Ishikawa (cell line): ENCODE data around the gene ASRGL1.

Experiments used
- CEBPB ChIP-seq: IDR thresholded peaks from 2 replicates; pipeline ENCODE4 v1.6.1; 2012
- CREB1 ChIP-seq: IDR thresholded peaks from 2 replicates; pipeline ENCODE4 v1.6.1; 2012; ENCODE audit warnings: low read depth
- EGR1 ChIP-seq: IDR thresholded peaks from 2 replicates; pipeline ENCODE4 v1.6.1; 2012
- EP300 ChIP-seq: IDR thresholded peaks from 2 replicates; pipeline ENCODE4 v1.6.1; 2012; ENCODE audit warnings: borderline replicate concordance
- FOXM1 ChIP-seq: IDR thresholded peaks from 2 replicates; pipeline ENCODE4 v1.6.1; 2012; ENCODE audit warnings: low read depth, borderline replicate concordance
- NFIC ChIP-seq: IDR thresholded peaks from 2 replicates; pipeline ENCODE4 v1.6.1; 2012
- RAD21 ChIP-seq: IDR thresholded peaks from 2 replicates; pipeline ENCODE4 v1.6.1; 2012; ENCODE audit warnings: low read depth
- TAF1 ChIP-seq: IDR thresholded peaks from 2 replicates; pipeline ENCODE4 v1.6.1; 2012; ENCODE audit warnings: low read depth, mild to moderate bottlenecking
- TCF12 ChIP-seq: IDR thresholded peaks from 2 replicates; pipeline ENCODE4 v1.6.1; 2012; ENCODE audit warnings: low read depth
- TEAD4 ChIP-seq: IDR thresholded peaks from 2 replicates; pipeline ENCODE4 v1.6.1; 2012
- YY1 ChIP-seq: IDR thresholded peaks from 2 replicates; pipeline ENCODE4 v1.6.1; 2012; ENCODE audit warnings: low read depth
- ZBTB7A ChIP-seq: IDR thresholded peaks from 2 replicates; pipeline ENCODE4 v1.6.1; 2012; ENCODE audit warnings: low read depth
- TF ChIP-seq, protein P1 (sequence below): IDR thresholded peaks from 2 replicates; pipeline ENCODE4 v1.6.1; 2012
- TF ChIP-seq, protein P2 (sequence below): IDR thresholded peaks from 2 replicates; pipeline ENCODE4 v1.6.1; 2012
- TF ChIP-seq, protein P3 (sequence below): IDR thresholded peaks from 2 replicates; pipeline ENCODE4 v1.6.1; 2012; ENCODE audit warnings: low read depth, mild to moderate bottlenecking

The ASRGL1 gene

DNA sequence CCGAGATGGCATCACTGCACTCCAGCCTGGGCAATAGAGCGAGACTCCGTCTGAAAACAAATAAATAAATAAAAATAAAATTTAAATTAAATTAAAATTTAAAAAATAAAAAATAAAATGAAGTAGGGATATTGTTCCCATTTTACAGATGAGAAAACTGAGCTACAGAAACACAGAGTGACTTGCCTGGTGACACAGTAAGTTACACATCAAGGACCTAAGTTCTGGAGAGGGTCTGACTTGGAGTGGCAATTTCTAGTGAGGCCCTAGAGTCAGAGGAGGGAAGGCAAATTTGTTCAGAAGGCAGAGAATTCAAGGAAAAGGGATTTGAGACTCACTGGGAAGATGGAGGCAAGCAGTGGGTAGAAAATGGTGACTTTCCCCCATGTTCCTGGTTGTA is 83.6 kb downstream of the ASRGL1 start:
- no peak for TF ChIP-seq EP300
- TF ChIP-seq ZBTB7A: no peak
- no peak for TF ChIP-seq FOXM1
- TF ChIP-seq EGR1: no peak
- TF ChIP-seq, protein P1, sequence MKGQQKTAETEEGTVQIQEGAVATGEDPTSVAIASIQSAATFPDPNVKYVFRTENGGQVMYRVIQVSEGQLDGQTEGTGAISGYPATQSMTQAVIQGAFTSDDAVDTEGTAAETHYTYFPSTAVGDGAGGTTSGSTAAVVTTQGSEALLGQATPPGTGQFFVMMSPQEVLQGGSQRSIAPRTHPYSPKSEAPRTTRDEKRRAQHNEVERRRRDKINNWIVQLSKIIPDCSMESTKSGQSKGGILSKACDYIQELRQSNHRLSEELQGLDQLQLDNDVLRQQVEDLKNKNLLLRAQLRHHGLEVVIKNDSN: no peak
- TF ChIP-seq NFIC: no peak
- TF ChIP-seq RAD21: no peak

DNA sequence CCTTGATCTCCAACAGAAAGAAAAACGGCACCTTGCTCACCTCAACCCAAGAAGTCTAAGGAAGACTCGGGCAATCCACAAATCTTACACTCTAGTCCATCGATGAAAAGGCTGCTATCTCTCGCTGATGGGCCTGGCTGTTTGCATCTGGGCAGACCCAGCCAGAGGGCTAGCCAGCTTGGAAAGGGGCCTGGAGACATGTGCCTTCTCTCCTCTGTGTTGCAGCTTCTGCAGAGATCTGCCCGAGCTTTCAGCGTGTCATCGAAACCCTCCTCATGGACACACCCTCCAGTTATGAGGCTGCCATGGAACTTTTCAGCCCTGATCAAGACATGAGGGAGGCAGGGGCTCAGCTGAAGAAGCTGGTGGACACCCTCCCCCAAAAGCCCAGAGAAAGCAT is 84.7 kb downstream of the ASRGL1 start:
- TF ChIP-seq EGR1 (no peak), RAD21 (no peak), TCF12 (no peak), NFIC (no peak), YY1 (no peak), TAF1 (no peak), FOXM1 (no peak), TEAD4 (no peak), ZBTB7A (no peak), CREB1 (no peak), EP300 (no peak), CEBPB (no peak)
- TF ChIP-seq, protein P1: no peak
- TF ChIP-seq, protein P2, sequence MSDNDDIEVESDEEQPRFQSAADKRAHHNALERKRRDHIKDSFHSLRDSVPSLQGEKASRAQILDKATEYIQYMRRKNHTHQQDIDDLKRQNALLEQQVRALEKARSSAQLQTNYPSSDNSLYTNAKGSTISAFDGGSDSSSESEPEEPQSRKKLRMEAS: no peak
- TF ChIP-seq, protein P3, sequence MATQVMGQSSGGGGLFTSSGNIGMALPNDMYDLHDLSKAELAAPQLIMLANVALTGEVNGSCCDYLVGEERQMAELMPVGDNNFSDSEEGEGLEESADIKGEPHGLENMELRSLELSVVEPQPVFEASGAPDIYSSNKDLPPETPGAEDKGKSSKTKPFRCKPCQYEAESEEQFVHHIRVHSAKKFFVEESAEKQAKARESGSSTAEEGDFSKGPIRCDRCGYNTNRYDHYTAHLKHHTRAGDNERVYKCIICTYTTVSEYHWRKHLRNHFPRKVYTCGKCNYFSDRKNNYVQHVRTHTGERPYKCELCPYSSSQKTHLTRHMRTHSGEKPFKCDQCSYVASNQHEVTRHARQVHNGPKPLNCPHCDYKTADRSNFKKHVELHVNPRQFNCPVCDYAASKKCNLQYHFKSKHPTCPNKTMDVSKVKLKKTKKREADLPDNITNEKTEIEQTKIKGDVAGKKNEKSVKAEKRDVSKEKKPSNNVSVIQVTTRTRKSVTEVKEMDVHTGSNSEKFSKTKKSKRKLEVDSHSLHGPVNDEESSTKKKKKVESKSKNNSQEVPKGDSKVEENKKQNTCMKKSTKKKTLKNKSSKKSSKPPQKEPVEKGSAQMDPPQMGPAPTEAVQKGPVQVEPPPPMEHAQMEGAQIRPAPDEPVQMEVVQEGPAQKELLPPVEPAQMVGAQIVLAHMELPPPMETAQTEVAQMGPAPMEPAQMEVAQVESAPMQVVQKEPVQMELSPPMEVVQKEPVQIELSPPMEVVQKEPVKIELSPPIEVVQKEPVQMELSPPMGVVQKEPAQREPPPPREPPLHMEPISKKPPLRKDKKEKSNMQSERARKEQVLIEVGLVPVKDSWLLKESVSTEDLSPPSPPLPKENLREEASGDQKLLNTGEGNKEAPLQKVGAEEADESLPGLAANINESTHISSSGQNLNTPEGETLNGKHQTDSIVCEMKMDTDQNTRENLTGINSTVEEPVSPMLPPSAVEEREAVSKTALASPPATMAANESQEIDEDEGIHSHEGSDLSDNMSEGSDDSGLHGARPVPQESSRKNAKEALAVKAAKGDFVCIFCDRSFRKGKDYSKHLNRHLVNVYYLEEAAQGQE: no peak

DNA sequence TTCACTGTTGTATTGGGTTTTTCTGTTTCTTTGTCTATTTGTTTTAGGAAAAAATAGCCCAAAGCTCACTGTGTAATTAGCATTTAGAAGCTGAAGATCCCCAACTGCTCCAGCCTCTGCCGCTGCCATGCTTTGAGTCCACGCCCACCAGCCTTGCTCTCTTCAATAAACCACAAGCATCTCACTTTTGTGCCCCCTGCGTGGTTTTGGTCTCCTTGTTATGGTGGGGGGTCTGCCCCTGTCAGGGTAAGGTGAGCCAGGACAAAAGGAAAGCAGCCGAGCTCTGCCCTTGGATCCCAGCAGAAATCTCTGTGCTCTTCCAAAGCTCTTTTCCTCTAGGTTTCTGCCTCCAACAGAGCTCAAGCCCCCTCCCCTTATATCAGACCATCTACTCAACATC is 85.8 kb downstream of the ASRGL1 start:
- TF ChIP-seq EP300 (no peak), NFIC (no peak), ZBTB7A (no peak), TEAD4 (no peak), CREB1 (no peak), FOXM1 (no peak), TAF1 (no peak), TCF12 (no peak), RAD21 (no peak), YY1 (no peak)
- TF ChIP-seq, protein P2: no peak
- TF ChIP-seq, protein P3: no peak
- TF ChIP-seq, protein P1: no peak

DNA sequence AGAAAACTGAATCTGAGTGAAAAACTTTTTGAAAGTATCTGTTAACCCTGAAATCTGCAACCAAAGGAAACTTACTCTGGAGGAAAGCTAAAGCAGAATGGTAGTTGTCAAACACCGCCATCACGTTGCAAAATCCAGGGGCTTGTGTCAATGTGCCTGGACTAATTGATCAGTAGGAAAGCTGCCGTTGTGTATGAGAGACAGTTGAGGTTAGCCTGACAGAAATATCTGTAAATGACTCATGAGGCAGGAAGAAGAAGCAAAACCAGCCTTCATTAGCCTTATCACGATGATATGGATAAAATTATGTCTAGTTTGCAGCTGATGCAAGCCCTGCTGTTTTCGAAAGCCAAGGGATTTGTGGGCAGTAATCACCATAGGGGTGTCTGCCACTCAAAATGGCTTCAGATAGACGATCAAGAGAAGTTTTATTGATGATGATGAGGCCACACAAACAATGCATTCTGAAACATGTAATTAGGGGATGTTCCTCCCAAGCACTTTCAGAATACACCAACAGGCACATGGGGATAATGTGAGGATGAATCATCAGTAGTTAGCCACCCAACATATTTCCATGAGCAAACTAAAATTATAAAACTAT is 90.5 kb downstream of the ASRGL1 start:
- TF ChIP-seq RAD21 (no peak), NFIC (no peak), TAF1 (no peak), FOXM1 (no peak), EGR1 (no peak), CREB1 (no peak), TEAD4 (no peak), ZBTB7A (no peak), EP300 (no peak), YY1 (no peak), CEBPB (no peak), TCF12 (no peak)
- TF ChIP-seq, protein P3: no peak
- TF ChIP-seq, protein P1: no peak
- TF ChIP-seq, protein P2: no peak
